A549 (cell line): Measurements from ENCODE around the gene NOL7.

ENCODE experiments used
- CBX8 ChIP-seq: fragments of 200-600 bp; sonication (generic); IDR thresholded peaks from 2 replicates; pipeline ENCODE4 v1.6.1; 2016
- CHD2 ChIP-seq: fragments of 150-350 bp; IDR thresholded peaks from 2 replicates; pipeline ENCODE4 v1.6.1; 2014; ENCODE audit warnings: low read length; ENCODE audit not compliant: partially characterized antibody
- EP300 ChIP-seq, 2 experiments: fragments of >200 bp; sonication (Bioruptor Twin); formaldehyde crosslinking; IDR thresholded peaks; 2 replicates in 1 of 2; 3 replicates in 1 of 2; pipeline ENCODE4 v1.6.1; 2016 to 2017
- HDAC2 ChIP-seq: fragments of 200-600 bp; sonication (generic); IDR thresholded peaks from 2 replicates; pipeline ENCODE4 v1.6.1; 2016
- MAFK ChIP-seq: fragments of 450-650 bp; IDR thresholded peaks from 2 replicates; pipeline ENCODE4 v1.6.1; 2014; ENCODE audit not compliant: partially characterized antibody
- POLR2A ChIP-seq: IDR thresholded peaks from 2 replicates; pipeline ENCODE4 v1.6.1; 2012; ENCODE audit warnings: mild to moderate bottlenecking, low read length
- RAD21 ChIP-seq, 2 experiments: fragments of >200 bp in 1 of 2; sonication (Bioruptor Twin) in 1 of 2; formaldehyde crosslinking in 1 of 2; IDR thresholded peaks in 1 of 2; conservative IDR thresholded peaks in 1 of 2; 2 replicates in 1 of 2; 3 replicates in 1 of 2; pipeline ENCODE4 v1.6.1; 2012 to 2018; ENCODE audit warnings: inconsistent platforms in 1 of 2
- RFX5 ChIP-seq: fragments of 450-650 bp; IDR thresholded peaks from 2 replicates; pipeline ENCODE4 v1.7.1; 2014; ENCODE audit warnings: antibody characterized with exemption, mild to moderate bottlenecking, moderate library complexity
- TF ChIP-seq, protein P1 (sequence below): IDR thresholded peaks from 2 replicates; pipeline ENCODE4 v1.6.1; 2012
- TF ChIP-seq, protein P2 (sequence below): fragments of >200 bp; sonication (Bioruptor Twin); formaldehyde crosslinking; IDR thresholded peaks from 3 replicates; pipeline ENCODE4 v1.5.1; 2016
- TF ChIP-seq, protein P3 (sequence below): fragments of 200-600 bp; sonication (generic); IDR thresholded peaks from 2 replicates; pipeline ENCODE4 v1.6.1; 2016; ENCODE audit warnings: antibody characterized with exemption, mild to moderate bottlenecking, moderate library complexity

DNA sequence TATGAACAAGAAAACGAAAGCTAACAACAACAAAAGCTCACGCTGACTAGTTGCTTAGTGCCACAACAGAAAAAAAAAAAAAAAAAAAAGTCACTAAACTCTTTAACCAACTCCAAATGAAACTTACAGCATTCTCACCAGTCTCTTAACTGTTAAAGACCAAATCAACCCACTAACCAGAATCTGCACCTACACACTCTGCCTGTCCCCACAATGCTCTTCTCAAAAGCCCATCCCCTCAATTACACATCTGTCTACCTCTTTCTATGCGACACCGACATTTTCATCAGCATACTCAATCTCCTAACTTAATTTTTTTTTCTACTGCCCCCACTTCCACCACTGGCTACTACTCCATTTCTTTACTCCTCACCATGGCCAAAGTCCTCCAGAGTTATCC, 34.3 kb downstream of the NOL7 start:
- TF ChIP-seq, protein P1, sequence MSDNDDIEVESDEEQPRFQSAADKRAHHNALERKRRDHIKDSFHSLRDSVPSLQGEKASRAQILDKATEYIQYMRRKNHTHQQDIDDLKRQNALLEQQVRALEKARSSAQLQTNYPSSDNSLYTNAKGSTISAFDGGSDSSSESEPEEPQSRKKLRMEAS: no peak
- TF ChIP-seq MAFK: no peak
- TF ChIP-seq CHD2: no peak
- TF ChIP-seq, protein P2, sequence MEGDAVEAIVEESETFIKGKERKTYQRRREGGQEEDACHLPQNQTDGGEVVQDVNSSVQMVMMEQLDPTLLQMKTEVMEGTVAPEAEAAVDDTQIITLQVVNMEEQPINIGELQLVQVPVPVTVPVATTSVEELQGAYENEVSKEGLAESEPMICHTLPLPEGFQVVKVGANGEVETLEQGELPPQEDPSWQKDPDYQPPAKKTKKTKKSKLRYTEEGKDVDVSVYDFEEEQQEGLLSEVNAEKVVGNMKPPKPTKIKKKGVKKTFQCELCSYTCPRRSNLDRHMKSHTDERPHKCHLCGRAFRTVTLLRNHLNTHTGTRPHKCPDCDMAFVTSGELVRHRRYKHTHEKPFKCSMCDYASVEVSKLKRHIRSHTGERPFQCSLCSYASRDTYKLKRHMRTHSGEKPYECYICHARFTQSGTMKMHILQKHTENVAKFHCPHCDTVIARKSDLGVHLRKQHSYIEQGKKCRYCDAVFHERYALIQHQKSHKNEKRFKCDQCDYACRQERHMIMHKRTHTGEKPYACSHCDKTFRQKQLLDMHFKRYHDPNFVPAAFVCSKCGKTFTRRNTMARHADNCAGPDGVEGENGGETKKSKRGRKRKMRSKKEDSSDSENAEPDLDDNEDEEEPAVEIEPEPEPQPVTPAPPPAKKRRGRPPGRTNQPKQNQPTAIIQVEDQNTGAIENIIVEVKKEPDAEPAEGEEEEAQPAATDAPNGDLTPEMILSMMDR: no peak
- no peak for TF ChIP-seq HDAC2
- TF ChIP-seq CBX8: no peak
- no peak for TF ChIP-seq POLR2A
- TF ChIP-seq EP300 (IDR thresholded peaks at IDR 0.05): no peak
- TF ChIP-seq, protein P3, sequence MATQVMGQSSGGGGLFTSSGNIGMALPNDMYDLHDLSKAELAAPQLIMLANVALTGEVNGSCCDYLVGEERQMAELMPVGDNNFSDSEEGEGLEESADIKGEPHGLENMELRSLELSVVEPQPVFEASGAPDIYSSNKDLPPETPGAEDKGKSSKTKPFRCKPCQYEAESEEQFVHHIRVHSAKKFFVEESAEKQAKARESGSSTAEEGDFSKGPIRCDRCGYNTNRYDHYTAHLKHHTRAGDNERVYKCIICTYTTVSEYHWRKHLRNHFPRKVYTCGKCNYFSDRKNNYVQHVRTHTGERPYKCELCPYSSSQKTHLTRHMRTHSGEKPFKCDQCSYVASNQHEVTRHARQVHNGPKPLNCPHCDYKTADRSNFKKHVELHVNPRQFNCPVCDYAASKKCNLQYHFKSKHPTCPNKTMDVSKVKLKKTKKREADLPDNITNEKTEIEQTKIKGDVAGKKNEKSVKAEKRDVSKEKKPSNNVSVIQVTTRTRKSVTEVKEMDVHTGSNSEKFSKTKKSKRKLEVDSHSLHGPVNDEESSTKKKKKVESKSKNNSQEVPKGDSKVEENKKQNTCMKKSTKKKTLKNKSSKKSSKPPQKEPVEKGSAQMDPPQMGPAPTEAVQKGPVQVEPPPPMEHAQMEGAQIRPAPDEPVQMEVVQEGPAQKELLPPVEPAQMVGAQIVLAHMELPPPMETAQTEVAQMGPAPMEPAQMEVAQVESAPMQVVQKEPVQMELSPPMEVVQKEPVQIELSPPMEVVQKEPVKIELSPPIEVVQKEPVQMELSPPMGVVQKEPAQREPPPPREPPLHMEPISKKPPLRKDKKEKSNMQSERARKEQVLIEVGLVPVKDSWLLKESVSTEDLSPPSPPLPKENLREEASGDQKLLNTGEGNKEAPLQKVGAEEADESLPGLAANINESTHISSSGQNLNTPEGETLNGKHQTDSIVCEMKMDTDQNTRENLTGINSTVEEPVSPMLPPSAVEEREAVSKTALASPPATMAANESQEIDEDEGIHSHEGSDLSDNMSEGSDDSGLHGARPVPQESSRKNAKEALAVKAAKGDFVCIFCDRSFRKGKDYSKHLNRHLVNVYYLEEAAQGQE: no peak
- TF ChIP-seq RFX5: no peak
- TF ChIP-seq RAD21 (conservative IDR thresholded peaks at IDR 0.05 in 1 of 2, IDR thresholded peaks at IDR 0.05 in 1 of 2): no peak
